Memory B cell (primary cell): ENCODE data around the gene AFAP1L1.
A peak's percentile ranks its signal among the peaks of the same experiment; 100 is the strongest.
"Not testable (repeated sequence)": the region's sequence is repeated elsewhere in the genome, so short reads cannot be mapped to it uniquely, and the experiment has no call there.

Experiments used
- ATAC-seq: fragments of 150-1000 bp; cut with Tn5 transposase; 2 replicates; pipeline ENCODE4 v1.10.0; 2021; ENCODE audit warnings: low read depth, mild to moderate bottlenecking, moderate library complexity
- DNase-seq, 2 donors: peaks; one replicate each; pipeline ENCODE4 v3.0.0; 2022; ENCODE audit warnings: low spot score in 2 of 2
- H3K27ac Mint-ChIP-seq: one replicate; pipeline ENCODE4 v1.8.0; 2022; ENCODE audit warnings: mild to moderate bottlenecking, moderate library complexity, mixed read lengths
- H3K27me3 Mint-ChIP-seq: one replicate; pipeline ENCODE4 v1.8.0; 2022; ENCODE audit warnings: mixed read lengths
- H3K36me3 Mint-ChIP-seq: one replicate; pipeline ENCODE4 v1.8.0; 2022; ENCODE audit warnings: mild to moderate bottlenecking, mixed read lengths
- H3K4me1 Mint-ChIP-seq: one replicate; pipeline ENCODE4 v1.8.0; 2022; ENCODE audit warnings: mixed read lengths
- H3K4me3 Mint-ChIP-seq: one replicate; pipeline ENCODE4 v1.8.0; 2022; ENCODE audit warnings: mild to moderate bottlenecking, moderate library complexity, mixed read lengths
- H3K9me3 Mint-ChIP-seq: one replicate; pipeline ENCODE4 v1.8.0; 2022; ENCODE audit warnings: mixed read lengths

AFAP1L1 gene

GRCh38 chr5:149271195-149271715, 404 bp upstream of the AFAP1L1 start:
- DNase-seq (no peak), ATAC-seq (no peak)
- H3K4me1 Mint-ChIP-seq, result peaks cover 5% of the 10 kb centered on the region
- peaks cover 26% of the 10 kb centered on the region for H3K27me3 Mint-ChIP-seq
- peaks cover 5% of the 10 kb centered on the region for H3K36me3 Mint-ChIP-seq
- no peak overlapping the region for H3K27ac Mint-ChIP-seq
- peak overlapping the region; percentile 71 for H3K4me3 Mint-ChIP-seq
- peaks cover 6% of the 10 kb centered on the region for H3K9me3 Mint-ChIP-seq

DNA sequence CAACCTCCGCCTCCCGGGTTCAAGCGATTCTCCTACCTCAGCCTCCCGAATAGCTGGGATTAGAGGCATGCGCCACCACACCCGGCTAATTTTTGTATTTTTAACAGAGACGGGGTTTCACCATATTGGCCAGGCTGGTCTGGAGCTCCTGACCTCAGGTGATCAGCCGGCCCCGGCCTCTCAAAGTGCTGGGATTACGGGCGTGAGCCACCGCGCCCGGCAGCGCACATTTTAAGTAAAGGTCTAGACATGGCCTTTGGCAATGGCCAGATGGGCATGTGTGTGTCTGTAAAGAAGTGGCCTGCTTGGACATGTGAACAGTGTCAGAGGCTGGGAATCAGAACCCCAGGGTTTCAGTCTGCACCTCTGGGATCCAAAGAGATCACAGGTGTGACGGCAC, 1.1 kb downstream of the AFAP1L1 start:
- not testable (repeated sequence) for H3K4me3 Mint-ChIP-seq, DNase-seq, ATAC-seq, H3K36me3 Mint-ChIP-seq, H3K9me3 Mint-ChIP-seq, H3K4me1 Mint-ChIP-seq, H3K27ac Mint-ChIP-seq
- H3K27me3 Mint-ChIP-seq, result peaks cover 29% of the 10 kb centered on the region

GRCh38 chr5:149273237-149273636, 1.6 kb downstream of the AFAP1L1 start:
- H3K27me3 Mint-ChIP-seq, result peaks cover 32% of the 10 kb centered on the region
- H3K9me3 Mint-ChIP-seq, result peaks cover 5% of the 10 kb centered on the region
- peaks cover 5% of the 10 kb centered on the region for H3K4me1 Mint-ChIP-seq
- no peak overlapping the region for H3K4me3 Mint-ChIP-seq
- no peak overlapping the region for H3K27ac Mint-ChIP-seq
- peaks cover 5% of the 10 kb centered on the region for H3K36me3 Mint-ChIP-seq
- ATAC-seq, result no peak
- no peak for DNase-seq

DNA sequence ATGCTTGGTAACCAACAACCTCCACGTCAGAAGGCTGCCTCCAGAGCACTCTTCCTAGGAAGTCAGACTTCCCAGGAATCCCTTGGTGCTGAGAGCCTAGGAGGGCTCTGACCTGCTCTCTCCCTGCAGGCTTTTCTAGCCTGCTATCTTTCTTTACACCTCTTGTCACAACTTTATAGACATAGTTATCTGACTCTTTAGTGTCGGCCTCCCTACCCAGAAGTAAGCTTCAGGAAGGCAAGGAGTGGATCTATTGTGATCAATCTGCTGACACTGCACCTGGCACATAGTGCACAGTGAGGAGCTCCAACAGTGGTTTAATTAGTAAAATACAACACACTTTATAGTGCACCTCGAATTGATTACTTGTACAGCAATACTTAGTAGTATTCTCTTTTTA, 2.3 kb downstream of the AFAP1L1 start:
- Mint-ChIP-seq H3K27me3 (peaks cover 33% of the 10 kb centered on the region), H3K9me3 (peaks cover 2% of the 10 kb centered on the region), H3K27ac (no peak overlapping the region), H3K4me3 (no peak overlapping the region), H3K36me3 (peaks cover 2% of the 10 kb centered on the region), H3K4me1 (peaks cover 5% of the 10 kb centered on the region)
- no peak for ATAC-seq
- DNase-seq, result no peak

- no peak for ATAC-seq
- peaks cover 38% of the 10 kb centered on the region for H3K27me3 Mint-ChIP-seq
- H3K36me3 Mint-ChIP-seq, result no peaks in the 10 kb centered on the region
- no peak overlapping the region for H3K27ac Mint-ChIP-seq
- no peak overlapping the region for H3K4me3 Mint-ChIP-seq
- no peak for DNase-seq
- peaks cover 5% of the 10 kb centered on the region for H3K4me1 Mint-ChIP-seq
- no peaks in the 10 kb centered on the region for H3K9me3 Mint-ChIP-seq
These were observed 3.3 kb downstream of the AFAP1L1 start for GRCh38 chr5:149274939-149275338.

GRCh38 chr5:149277801-149278200, 6.1 kb downstream of the AFAP1L1 start:
- no peak for ATAC-seq
- Mint-ChIP-seq H3K4me3 (no peak overlapping the region), H3K9me3 (no peaks in the 10 kb centered on the region), H3K27ac (no peak overlapping the region), H3K4me1 (no peaks in the 10 kb centered on the region), H3K36me3 (no peaks in the 10 kb centered on the region), H3K27me3 (peaks cover 31% of the 10 kb centered on the region)
- DNase-seq, result no peak

- H3K4me3 Mint-ChIP-seq, result no peak overlapping the region
- H3K4me1 Mint-ChIP-seq, result no peaks in the 10 kb centered on the region
- H3K36me3 Mint-ChIP-seq, result no peaks in the 10 kb centered on the region
- no peaks in the 10 kb centered on the region for H3K9me3 Mint-ChIP-seq
- H3K27ac Mint-ChIP-seq, result no peak overlapping the region
- DNase-seq (no peak), ATAC-seq (no peak)
- H3K27me3 Mint-ChIP-seq, result peaks cover 24% of the 10 kb centered on the region
These were observed 7.0 kb downstream of the AFAP1L1 start for GRCh38 chr5:149278451-149279210.

- ATAC-seq (no peak), DNase-seq (no peak)
- Mint-ChIP-seq H3K27me3 (peaks cover 22% of the 10 kb centered on the region), H3K4me1 (peaks cover 2% of the 10 kb centered on the region), H3K27ac (no peak overlapping the region), H3K9me3 (no peaks in the 10 kb centered on the region), H3K4me3 (no peak overlapping the region), H3K36me3 (no peaks in the 10 kb centered on the region)
These were observed 8.0 kb downstream of the AFAP1L1 start for GRCh38 chr5:149279661-149280060.

GRCh38 chr5:149280124-149280523, 8.5 kb downstream of the AFAP1L1 start:
- Mint-ChIP-seq H3K36me3 (no peaks in the 10 kb centered on the region), H3K27me3 (peaks cover 22% of the 10 kb centered on the region)

DNA sequence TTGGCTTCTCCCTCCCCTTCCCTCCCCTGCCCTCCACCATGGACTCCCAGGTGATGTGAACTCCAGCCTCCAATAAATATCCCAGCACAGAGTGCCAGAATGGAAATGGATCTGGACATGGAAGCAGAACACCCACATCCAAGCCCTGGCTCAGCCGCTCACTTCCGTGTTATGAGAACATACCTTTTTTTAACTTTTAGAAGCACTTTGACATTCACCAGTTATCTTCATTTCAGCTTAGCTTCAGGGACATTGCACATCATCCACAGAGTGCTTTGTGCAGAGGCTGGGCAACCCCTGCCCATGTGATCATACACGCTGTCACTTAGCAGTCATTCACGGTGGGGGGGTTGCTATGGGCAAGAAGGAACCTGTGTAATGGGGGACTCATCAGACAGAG, 9.1 kb downstream of the AFAP1L1 start:
- H3K9me3 Mint-ChIP-seq, result no peaks in the 10 kb centered on the region
- H3K36me3 Mint-ChIP-seq, result no peaks in the 10 kb centered on the region
- DNase-seq, result no peak
- H3K4me1 Mint-ChIP-seq, result peaks cover 2% of the 10 kb centered on the region
- H3K27me3 Mint-ChIP-seq, result peaks cover 22% of the 10 kb centered on the region
- no peak for ATAC-seq
- H3K4me3 Mint-ChIP-seq, result no peak overlapping the region
- no peak overlapping the region for H3K27ac Mint-ChIP-seq

More at GRCh38 chr5:149280124-149280523, 8.5 kb downstream of the AFAP1L1 start:
- ATAC-seq, result no peak
- H3K27ac Mint-ChIP-seq, result no peak overlapping the region
- no peak for DNase-seq
- H3K4me3 Mint-ChIP-seq, result no peak overlapping the region
- peaks cover 2% of the 10 kb centered on the region for H3K4me1 Mint-ChIP-seq
- H3K9me3 Mint-ChIP-seq, result no peaks in the 10 kb centered on the region

- Mint-ChIP-seq H3K4me3 (no peak overlapping the region), H3K27me3 (peaks cover 20% of the 10 kb centered on the region), H3K4me1 (peaks cover 2% of the 10 kb centered on the region), H3K27ac (no peak overlapping the region), H3K36me3 (no peaks in the 10 kb centered on the region), H3K9me3 (no peaks in the 10 kb centered on the region)
- DNase-seq, result no peak
- no peak for ATAC-seq
These were observed 10.6 kb downstream of the AFAP1L1 start for GRCh38 chr5:149282027-149282965.

GRCh38 chr5:149282966-149283332, 11.3 kb downstream of the AFAP1L1 start:
- Mint-ChIP-seq H3K9me3 (no peaks in the 10 kb centered on the region), H3K27ac (no peak overlapping the region), H3K36me3 (no peaks in the 10 kb centered on the region), H3K4me3 (no peak overlapping the region), H3K4me1 (peaks cover 2% of the 10 kb centered on the region), H3K27me3 (peaks cover 19% of the 10 kb centered on the region)
- DNase-seq (no peak), ATAC-seq (no peak)

DNA sequence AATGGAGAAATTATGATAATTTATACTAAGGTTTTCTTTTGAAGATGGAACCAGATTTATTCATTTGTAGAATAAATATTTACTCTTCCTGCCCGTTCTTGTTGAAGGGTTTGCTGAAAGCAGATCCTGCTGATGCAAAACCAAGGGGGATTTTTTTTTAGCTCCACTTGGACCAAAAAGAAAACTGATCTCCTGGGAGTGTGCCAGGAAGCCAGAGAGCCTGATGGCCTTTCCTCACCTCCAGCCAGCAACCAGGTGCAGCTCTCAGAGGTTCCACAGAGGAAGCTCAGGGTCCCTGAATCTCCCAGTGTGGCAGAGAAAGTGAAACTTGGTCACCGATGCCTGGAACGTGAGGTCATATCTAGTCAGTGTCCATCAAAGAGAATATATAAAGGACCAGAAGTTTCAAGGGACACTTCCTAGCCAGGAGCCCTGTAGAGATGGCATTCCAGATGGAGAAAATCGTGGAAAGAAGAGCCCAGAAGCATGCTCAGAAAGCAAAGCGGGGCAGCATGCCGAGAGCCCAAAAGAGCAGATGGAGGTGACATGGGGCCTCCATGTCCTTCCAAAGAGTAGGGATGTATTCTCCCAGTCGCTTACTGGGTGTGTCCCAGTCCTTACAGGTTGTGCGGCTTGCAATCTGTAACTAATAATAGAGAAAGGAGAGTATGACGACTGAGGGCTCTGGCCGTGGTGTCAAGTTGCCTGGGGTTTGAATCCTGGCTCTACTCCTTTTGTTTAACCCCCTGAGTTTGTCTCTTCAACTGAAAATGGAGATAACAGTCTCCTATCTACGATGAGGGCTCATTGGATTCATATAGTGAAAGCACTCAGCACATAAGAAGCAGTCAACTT, 12.2 kb downstream of the AFAP1L1 start:
- Mint-ChIP-seq H3K4me3 (no peak overlapping the region), H3K27me3 (peaks cover 14% of the 10 kb centered on the region), H3K9me3 (no peaks in the 10 kb centered on the region), H3K27ac (no peak overlapping the region), H3K4me1 (peaks cover 2% of the 10 kb centered on the region), H3K36me3 (no peaks in the 10 kb centered on the region)
- DNase-seq (no peak), ATAC-seq (no peak)
